ENCODE data around the gene SMPDL3A. TPM values are rescaled to one million over a fixed set of nuclear protein-coding genes. Genes with fewer than 3 reads are reported as not detected.
A peak's percentile ranks its signal among the peaks of the same experiment; 100 is the strongest.

SMPDL3A gene
- total RNA-seq, 2 experiments from 2014 or later, result 0.19 TPM; not detected in 1

- no peak for DNase-seq
- ChIA-PET CTCF (interaction anchor here (0.7 kb wide), 1 partner anchor 253 kb away, joined by 3 read pairs; no protein-coding TSS in a partner anchor), POLR2A (no interaction called here)
- no peak overlapping the region for H3K4me3 Mint-ChIP-seq
- H3K4me1 Mint-ChIP-seq, result no peaks in the 10 kb centered on the region
- H3K9me3 Mint-ChIP-seq, result no peaks in the 10 kb centered on the region
- peaks cover 45% of the 10 kb centered on the region for H3K27me3 Mint-ChIP-seq
- H3K27ac Mint-ChIP-seq, result no peak overlapping the region
- no peaks in the 10 kb centered on the region for H3K36me3 Mint-ChIP-seq (ENCODE audit: low read depth)
Observed at GRCh38 chr6:122783401-122783800, 5.7 kb upstream of the SMPDL3A start.

- CTCF ChIA-PET, result no interaction called here
- POLR2A ChIA-PET, result no interaction called here
- Mint-ChIP-seq H3K27me3 (peaks cover 55% of the 10 kb centered on the region), H3K4me3 (no peak overlapping the region), H3K4me1 (peaks cover 8% of the 10 kb centered on the region), H3K9me3 (no peaks in the 10 kb centered on the region), H3K27ac (no peak overlapping the region), H3K36me3 (ENCODE audit: low read depth) (no peaks in the 10 kb centered on the region)
- DNase-seq, result no peak
Observed at GRCh38 chr6:122785891-122786290, 3.2 kb upstream of the SMPDL3A start.

GRCh38 chr6:122787721-122788120 lies 1.3 kb upstream of the SMPDL3A start:
- ChIA-PET CTCF (no interaction called here), POLR2A (no interaction called here)
- H3K27me3 Mint-ChIP-seq, result peaks cover 58% of the 10 kb centered on the region

GRCh38 chr6:122788208-122788607 lies 850 bp upstream of the SMPDL3A start:
- DNase-seq, result no peak
- no peaks in the 10 kb centered on the region for H3K36me3 Mint-ChIP-seq (ENCODE audit: low read depth)
- no peaks in the 10 kb centered on the region for H3K9me3 Mint-ChIP-seq
- H3K27me3 Mint-ChIP-seq, result peaks cover 57% of the 10 kb centered on the region
- ChIA-PET CTCF (no interaction called here), POLR2A (no interaction called here)
- no peak overlapping the region for H3K27ac Mint-ChIP-seq
- H3K4me1 Mint-ChIP-seq, result peaks cover 8% of the 10 kb centered on the region
- H3K4me3 Mint-ChIP-seq, result no peak overlapping the region

More at GRCh38 chr6:122787721-122788120, 1.3 kb upstream of the SMPDL3A start:
- H3K36me3 Mint-ChIP-seq (ENCODE audit: low read depth), result no peaks in the 10 kb centered on the region
- no peaks in the 10 kb centered on the region for H3K9me3 Mint-ChIP-seq
- no peak overlapping the region for H3K4me3 Mint-ChIP-seq
- no peak overlapping the region for H3K27ac Mint-ChIP-seq
- DNase-seq, result no peak
- peaks cover 8% of the 10 kb centered on the region for H3K4me1 Mint-ChIP-seq

GRCh38 chr6:122788663-122789181 lies 336 bp upstream of the SMPDL3A start:
- no peak overlapping the region for H3K27ac Mint-ChIP-seq
- peak overlapping the region; percentile 79 for H3K4me3 Mint-ChIP-seq
- peaks cover 54% of the 10 kb centered on the region for H3K27me3 Mint-ChIP-seq
- no peaks in the 10 kb centered on the region for H3K9me3 Mint-ChIP-seq
- no peak for DNase-seq
- H3K36me3 Mint-ChIP-seq (ENCODE audit: low read depth), result no peaks in the 10 kb centered on the region
- peaks cover 8% of the 10 kb centered on the region for H3K4me1 Mint-ChIP-seq
- CTCF ChIA-PET, result no interaction called here
- POLR2A ChIA-PET, result no interaction called here

GRCh38 chr6:122790028-122790422 lies 967 bp downstream of the SMPDL3A start:
- Mint-ChIP-seq H3K27ac (no peak overlapping the region), H3K4me3 (peak overlapping the region; percentile 79), H3K4me1 (peaks cover 8% of the 10 kb centered on the region), H3K27me3 (peaks cover 52% of the 10 kb centered on the region), H3K36me3 (ENCODE audit: low read depth) (no peaks in the 10 kb centered on the region), H3K9me3 (no peaks in the 10 kb centered on the region)
- CTCF ChIA-PET, result no interaction called here
- DNase-seq, result no peak
- POLR2A ChIA-PET, result no interaction called here

- peaks cover 8% of the 10 kb centered on the region for H3K4me1 Mint-ChIP-seq
- peaks cover 51% of the 10 kb centered on the region for H3K27me3 Mint-ChIP-seq
- no peak for DNase-seq
- CTCF ChIA-PET, result no interaction called here
- H3K36me3 Mint-ChIP-seq (ENCODE audit: low read depth), result no peaks in the 10 kb centered on the region
- H3K27ac Mint-ChIP-seq, result no peak overlapping the region
- POLR2A ChIA-PET, result no interaction called here
- peak overlapping the region; percentile 37 for H3K4me3 Mint-ChIP-seq
- H3K9me3 Mint-ChIP-seq, result no peaks in the 10 kb centered on the region
Observed at GRCh38 chr6:122790423-122791309, 1.6 kb downstream of the SMPDL3A start.

- CTCF ChIA-PET, result no interaction called here
- Mint-ChIP-seq H3K9me3 (no peaks in the 10 kb centered on the region), H3K36me3 (ENCODE audit: low read depth) (no peaks in the 10 kb centered on the region), H3K4me1 (peaks cover 8% of the 10 kb centered on the region), H3K4me3 (no peak overlapping the region), H3K27me3 (peaks cover 45% of the 10 kb centered on the region), H3K27ac (no peak overlapping the region)
- DNase-seq, result no peak
- POLR2A ChIA-PET, result no interaction called here
Observed at GRCh38 chr6:122791310-122791679, 2.2 kb downstream of the SMPDL3A start.

GRCh38 chr6:122792766-122793165 lies 3.7 kb downstream of the SMPDL3A start:
- DNase-seq, result no peak
- Mint-ChIP-seq H3K36me3 (ENCODE audit: low read depth) (no peaks in the 10 kb centered on the region), H3K4me1 (peaks cover 8% of the 10 kb centered on the region), H3K27ac (no peak overlapping the region), H3K27me3 (peaks cover 32% of the 10 kb centered on the region), H3K9me3 (no peaks in the 10 kb centered on the region), H3K4me3 (no peak overlapping the region)
- ChIA-PET POLR2A (no interaction called here), CTCF (interaction anchor here (0.9 to 1.5 kb wide), 2 partner anchors 9 to 13 kb away, joined by 3 to 5 read pairs; partner anchors contain the start of gene FABP7)

- H3K27me3 Mint-ChIP-seq, result no peaks in the 10 kb centered on the region
- H3K4me3 Mint-ChIP-seq, result no peak overlapping the region
- no peaks in the 10 kb centered on the region for H3K9me3 Mint-ChIP-seq
- no peak for DNase-seq
- no peak overlapping the region for H3K27ac Mint-ChIP-seq
- ChIA-PET CTCF (no interaction called here), POLR2A (no interaction called here)
- H3K4me1 Mint-ChIP-seq, result no peaks in the 10 kb centered on the region
- no peaks in the 10 kb centered on the region for H3K36me3 Mint-ChIP-seq (ENCODE audit: low read depth)
Observed at GRCh38 chr6:122797537-122797936, 8.5 kb downstream of the SMPDL3A start.

- no peaks in the 10 kb centered on the region for H3K27me3 Mint-ChIP-seq
- H3K36me3 Mint-ChIP-seq (ENCODE audit: low read depth), result no peaks in the 10 kb centered on the region
- ChIA-PET CTCF (no interaction called here), POLR2A (no interaction called here)
- H3K9me3 Mint-ChIP-seq, result no peaks in the 10 kb centered on the region
- no peak overlapping the region for H3K4me3 Mint-ChIP-seq
- H3K27ac Mint-ChIP-seq, result no peak overlapping the region
- no peaks in the 10 kb centered on the region for H3K4me1 Mint-ChIP-seq
- DNase-seq, result no peak
Observed at GRCh38 chr6:122798099-122798641, 9.1 kb downstream of the SMPDL3A start.

GRCh38 chr6:122799140-122799745 lies 10.2 kb downstream of the SMPDL3A start:
- DNase-seq, result no peak
- no peak overlapping the region for H3K4me3 Mint-ChIP-seq
- POLR2A ChIA-PET, result no interaction called here
- H3K27ac Mint-ChIP-seq, result no peak overlapping the region
- H3K4me1 Mint-ChIP-seq, result no peaks in the 10 kb centered on the region
- no peaks in the 10 kb centered on the region for H3K36me3 Mint-ChIP-seq (ENCODE audit: low read depth)
- CTCF ChIA-PET, result no interaction called here
- H3K9me3 Mint-ChIP-seq, result no peaks in the 10 kb centered on the region
- no peaks in the 10 kb centered on the region for H3K27me3 Mint-ChIP-seq

GRCh38 chr6:122799916-122800686 lies 11.0 kb downstream of the SMPDL3A start:
- Mint-ChIP-seq H3K9me3 (no peaks in the 10 kb centered on the region), H3K27ac (no peak overlapping the region), H3K36me3 (ENCODE audit: low read depth) (no peaks in the 10 kb centered on the region), H3K27me3 (no peaks in the 10 kb centered on the region), H3K4me1 (no peaks in the 10 kb centered on the region), H3K4me3 (no peak overlapping the region)
- ChIA-PET CTCF (no interaction called here), POLR2A (no interaction called here)
- DNase-seq, result no peak

Data from activated CD4-positive, alpha-beta T cell treated with anti-CD3 and anti-CD28 coated beads, Interleukin-2, amount 10 ng/mL, durations not matched to agents 7 days and 5 days (primary cell).